ENCODE measurements around the gene LENG1.

The LENG1 gene

GRCh38 chr19:54123682-54124081, 35.8 kb downstream of the LENG1 start:
- no peak overlapping the region for H2AFZ ChIP-seq (ENCODE audit: low read depth)
- H3K79me2 ChIP-seq (ENCODE audit: insufficient read depth, low read depth) = no peaks in the 10 kb centered on the region
- H3K27me3 ChIP-seq (ENCODE audit: insufficient read depth, low read depth) = no peaks in the 10 kb centered on the region
- TF ChIP-seq CTCF (conservative IDR thresholded peaks at IDR 0.05; ENCODE audit: low read depth, low read length) = no peak
- no peak overlapping the region for H3K4me3 ChIP-seq (IDR thresholded peaks at IDR 0.05; ENCODE audit: insufficient read depth, low read depth, low read length)
- H3K4me2 ChIP-seq = no peak overlapping the region
- no peaks in the 10 kb centered on the region for H3K4me1 ChIP-seq (ENCODE audit: low read depth, poor library complexity, severe bottlenecking)
- H4K20me1 ChIP-seq (ENCODE audit: insufficient read depth) = no peaks in the 10 kb centered on the region
- no peaks in the 10 kb centered on the region; the same call in 1 of the 2 replicates for H3K36me3 ChIP-seq (ENCODE audit: insufficient read depth)
- no peak overlapping the region for H3K27ac ChIP-seq
- no peak overlapping the region for H3K9ac ChIP-seq

GRCh38 chr19:54121259-54121658, 38.3 kb downstream of the LENG1 start:
- Histone ChIP-seq H3K36me3 (ENCODE audit: insufficient read depth) (no peaks in the 10 kb centered on the region; the same call in 1 of the 2 replicates), H3K9ac (no peak overlapping the region), H3K79me2 (ENCODE audit: insufficient read depth, low read depth) (peaks cover 16% of the 10 kb centered on the region), H3K27ac (no peak overlapping the region), H3K27me3 (ENCODE audit: insufficient read depth, low read depth) (no peaks in the 10 kb centered on the region), H3K4me3 (IDR thresholded peaks at IDR 0.05; ENCODE audit: insufficient read depth, low read depth, low read length) (no peak overlapping the region), H3K4me2 (no peak overlapping the region), H2AFZ (ENCODE audit: low read depth) (no peak overlapping the region), H3K4me1 (ENCODE audit: low read depth, poor library complexity, severe bottlenecking) (peaks cover 10% of the 10 kb centered on the region), H4K20me1 (ENCODE audit: insufficient read depth) (no peaks in the 10 kb centered on the region)
- TF ChIP-seq CTCF (conservative IDR thresholded peaks at IDR 0.05; ENCODE audit: low read depth, low read length) = no peak

- Histone ChIP-seq H3K9ac (peak within 1 kb of the TSS; percentile 74), H3K4me2 (peak within 1 kb of the TSS; percentile 92), H2AFZ (ENCODE audit: low read depth) (peak within 1 kb of the TSS; percentile 76; the same call in 1 of the 2 replicates), H3K79me2 (ENCODE audit: insufficient read depth, low read depth) (peaks cover 21% of the 10 kb centered on the region), H3K4me3 (IDR thresholded peaks at IDR 0.05; ENCODE audit: insufficient read depth, low read depth, low read length) (peak within 1 kb of the TSS; percentile 55), H3K4me1 (ENCODE audit: low read depth, poor library complexity, severe bottlenecking) (peaks cover 10% of the 10 kb centered on the region), H3K27ac (peak within 1 kb of the TSS; percentile 70), H4K20me1 (ENCODE audit: insufficient read depth) (no peaks in the 10 kb centered on the region), H3K36me3 (ENCODE audit: insufficient read depth) (no peaks in the 10 kb centered on the region), H3K27me3 (ENCODE audit: insufficient read depth, low read depth) (no peaks in the 10 kb centered on the region)
- TF ChIP-seq CTCF (conservative IDR thresholded peaks at IDR 0.05; ENCODE audit: low read depth, low read length) = no peak
Observed at GRCh38 chr19:54115109-54116063, 44.1 kb downstream of the LENG1 start, which contains the start of the genes PRPF31 and TFPT. Gene PRPF31, plus strand, starts transcription at chr19:54115754. Its CDS starts 2,525 bp downstream, at chr19:54118279. Gene TFPT, minus strand, starts transcription at chr19:54115657. Its CDS starts 388 bp downstream, at chr19:54115269.

GRCh38 chr19:54114340-54115108, 45.0 kb downstream of the LENG1 start:
- peak overlapping the region; percentile 55 for H3K4me3 ChIP-seq (IDR thresholded peaks at IDR 0.05; ENCODE audit: insufficient read depth, low read depth, low read length)
- H3K27ac ChIP-seq = no peak overlapping the region
- no peaks in the 10 kb centered on the region for H3K27me3 ChIP-seq (ENCODE audit: insufficient read depth, low read depth)
- H3K9ac ChIP-seq = peak overlapping the region; percentile 74; the same call in 1 of the 2 replicates
- peak overlapping the region; percentile 76; the same call in 1 of the 2 replicates for H2AFZ ChIP-seq (ENCODE audit: low read depth)
- no peaks in the 10 kb centered on the region for H3K36me3 ChIP-seq (ENCODE audit: insufficient read depth)
- H4K20me1 ChIP-seq (ENCODE audit: insufficient read depth) = no peaks in the 10 kb centered on the region
- peaks cover 21% of the 10 kb centered on the region for H3K79me2 ChIP-seq (ENCODE audit: insufficient read depth, low read depth)
- H3K4me2 ChIP-seq = peak overlapping the region; percentile 92
- H3K4me1 ChIP-seq (ENCODE audit: low read depth, poor library complexity, severe bottlenecking) = peaks cover 10% of the 10 kb centered on the region
- no peak for TF ChIP-seq CTCF (conservative IDR thresholded peaks at IDR 0.05; ENCODE audit: low read depth, low read length)
